ENCODE data around the gene NEGR1. TPM values are rescaled to one million over a fixed set of nuclear protein-coding genes. Genes with fewer than 3 reads are reported as not detected.

NEGR1 gene
- total and polyA plus RNA-seq, 9 of the 15 experiments (the other 6 are each of a cell fraction or from before 2014, with no cell fraction given) = not detected

DNA sequence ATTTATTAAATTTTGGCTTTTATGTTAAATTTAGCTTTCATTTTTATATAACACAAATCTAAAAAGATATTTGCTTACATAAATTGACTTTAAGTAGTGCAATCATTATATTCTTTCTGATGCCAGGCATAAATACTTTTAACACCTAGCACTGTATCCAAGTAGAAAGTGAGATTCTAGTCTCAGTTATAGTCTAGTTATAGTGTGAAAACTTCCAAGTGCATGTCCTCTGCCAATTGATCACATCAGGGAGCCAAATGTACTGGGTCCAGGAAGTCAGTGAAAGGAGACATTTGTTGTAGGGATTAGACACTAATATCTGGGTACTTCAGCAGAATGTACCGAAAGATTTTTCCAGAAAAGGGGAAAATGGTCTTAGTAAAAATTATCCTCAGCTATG, 910.8 kb downstream of the NEGR1 start:
- in situ Hi-C loops (cut with MboI) = no loop called here

More for the DNA sequence above, 910.8 kb downstream of the NEGR1 start:
- no peak for ATAC-seq
- 0% methylated on average over 1 of the region's 1 CpG for WGBS (ENCODE audit: insufficient coverage, low coverage, missing lambda C conversion rate)
- no peak for DNase-seq (ENCODE audit: extremely low read depth in 1 of 4, low spot score in 3 of 4)
- H3K9me3 ChIP-seq (replicated peaks; ENCODE audit: control insufficient read depth, insufficient read depth, low read depth, low read length) = no peaks in the 10 kb centered on the region
- H3K27ac ChIP-seq (ENCODE audit: extremely low read depth, low read depth, low read length) = no peak overlapping the region
- TF ChIP-seq MAFF (IDR thresholded peaks at IDR 0.05; ENCODE audit: low read length) (no peak), SLC30A9 (CRISPR knock-in tag; IDR thresholded peaks at IDR 0.05) (no peak), TGIF2 (CRISPR knock-in tag; IDR thresholded peaks at IDR 0.05) (no peak), ZC3H8 (IDR thresholded peaks at IDR 0.05) (no peak), ZNF124 (CRISPR knock-in tag; IDR thresholded peaks at IDR 0.05) (no peak), MAX (CRISPR knock-in tag; IDR thresholded peaks at IDR 0.05) (no peak), E2F6 (IDR thresholded peaks at IDR 0.05; ENCODE audit: borderline replicate concordance in 1 of 2, extremely low read depth in 1 of 2, insufficient read depth in 1 of 2, insufficient read length in 1 of 2, low read depth in 1 of 2, low read length in 1 of 2, poor library complexity in 1 of 2, severe bottlenecking in 1 of 2) (no peak), FIP1L1 (IDR thresholded peaks at IDR 0.05; ENCODE audit: low read depth, low read length, poor library complexity, severe bottlenecking) (no peak), YY1 (IDR thresholded peaks at IDR 0.05; ENCODE audit: borderline replicate concordance in 1 of 3, control insufficient read depth in 1 of 3, extremely low read depth in 1 of 3, insufficient read depth in 3 of 3, insufficient read length in 1 of 3, insufficient replicate concordance in 2 of 3, low read depth in 1 of 3, low read length in 2 of 3) (no peak), SNRNP70 (optimal IDR thresholded peaks at IDR 0.05; ENCODE audit: low read depth, low read length) (no peak), ELF2 (CRISPR knock-in tag; IDR thresholded peaks at IDR 0.05) (no peak)
- TF ChIP-seq, protein P1, sequence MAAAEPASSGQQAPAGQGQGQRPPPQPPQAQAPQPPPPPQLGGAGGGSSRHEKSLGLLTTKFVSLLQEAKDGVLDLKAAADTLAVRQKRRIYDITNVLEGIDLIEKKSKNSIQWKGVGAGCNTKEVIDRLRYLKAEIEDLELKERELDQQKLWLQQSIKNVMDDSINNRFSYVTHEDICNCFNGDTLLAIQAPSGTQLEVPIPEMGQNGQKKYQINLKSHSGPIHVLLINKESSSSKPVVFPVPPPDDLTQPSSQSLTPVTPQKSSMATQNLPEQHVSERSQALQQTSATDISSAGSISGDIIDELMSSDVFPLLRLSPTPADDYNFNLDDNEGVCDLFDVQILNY (CRISPR knock-in tag; IDR thresholded peaks at IDR 0.05) = no peak
- TF ChIP-seq, protein P2, sequence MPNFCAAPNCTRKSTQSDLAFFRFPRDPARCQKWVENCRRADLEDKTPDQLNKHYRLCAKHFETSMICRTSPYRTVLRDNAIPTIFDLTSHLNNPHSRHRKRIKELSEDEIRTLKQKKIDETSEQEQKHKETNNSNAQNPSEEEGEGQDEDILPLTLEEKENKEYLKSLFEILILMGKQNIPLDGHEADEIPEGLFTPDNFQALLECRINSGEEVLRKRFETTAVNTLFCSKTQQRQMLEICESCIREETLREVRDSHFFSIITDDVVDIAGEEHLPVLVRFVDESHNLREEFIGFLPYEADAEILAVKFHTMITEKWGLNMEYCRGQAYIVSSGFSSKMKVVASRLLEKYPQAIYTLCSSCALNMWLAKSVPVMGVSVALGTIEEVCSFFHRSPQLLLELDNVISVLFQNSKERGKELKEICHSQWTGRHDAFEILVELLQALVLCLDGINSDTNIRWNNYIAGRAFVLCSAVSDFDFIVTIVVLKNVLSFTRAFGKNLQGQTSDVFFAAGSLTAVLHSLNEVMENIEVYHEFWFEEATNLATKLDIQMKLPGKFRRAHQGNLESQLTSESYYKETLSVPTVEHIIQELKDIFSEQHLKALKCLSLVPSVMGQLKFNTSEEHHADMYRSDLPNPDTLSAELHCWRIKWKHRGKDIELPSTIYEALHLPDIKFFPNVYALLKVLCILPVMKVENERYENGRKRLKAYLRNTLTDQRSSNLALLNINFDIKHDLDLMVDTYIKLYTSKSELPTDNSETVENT (CRISPR knock-in tag; IDR thresholded peaks at IDR 0.05) = no peak
- no peak overlapping the region for H2AFZ ChIP-seq (ENCODE audit: low read depth, low read length)
- H3K4me3 ChIP-seq = no peak overlapping the region
- no peaks in the 10 kb centered on the region for H3K36me3 ChIP-seq (ENCODE audit: control insufficient read depth, insufficient read depth, low read length)
- H3K4me2 ChIP-seq (ENCODE audit: insufficient read depth, low read length) = no peak overlapping the region
- ChIA-PET CTCF (ENCODE audit: low intra/inter-chr PET ratio) (no interaction called here), POLR2A (no interaction called here)
- no peak overlapping the region for H3K9ac ChIP-seq (ENCODE audit: insufficient read depth in 1 of 2, low read depth in 2 of 2, low read length in 2 of 2)
- no TSS peak for BruUV-seq (replicated peaks)
- no peak for FAIRE-seq
- intact Hi-C loops (cut with micrococcal nuclease) = no loop called here
- H3K9me1 ChIP-seq (ENCODE audit: control insufficient read depth, insufficient read depth, low read length) = no peaks in the 10 kb centered on the region
- H3K27me3 ChIP-seq (ENCODE audit: control insufficient read depth in 2 of 2, insufficient read depth in 2 of 2, low read length in 2 of 2) = no peaks in the 10 kb centered on the region
- no peaks in the 10 kb centered on the region for H3K79me2 ChIP-seq (ENCODE audit: control insufficient read depth, insufficient read depth, low read length)
- no peaks in the 10 kb centered on the region for H4K20me1 ChIP-seq (replicated peaks; ENCODE audit: control insufficient read depth, insufficient read depth, low read length)
- no peaks in the 10 kb centered on the region for H3K4me1 ChIP-seq (replicated peaks in 1 of 2; ENCODE audit: control insufficient read depth in 2 of 2, insufficient read depth in 2 of 2, low read length in 2 of 2)
